ACC112 (cell line): ENCODE results near the gene TRAF3IP1.

Source experiments
- H2AFZ ChIP-seq: fragments of 200-600 bp; sonication (generic); one replicate; pipeline ENCODE4 v1.6.0; 2017; ENCODE audit warnings: antibody characterized with exemption, low read length; ENCODE audit not compliant: unreplicated experiment
- H3K27ac ChIP-seq: fragments of 200-600 bp; sonication (generic); 2 replicates; pipeline ENCODE4 v1.5.1; 2014; ENCODE audit warnings: low read depth, mild to moderate bottlenecking, antibody characterized with exemption, low read length, moderate library complexity
- H3K27me3 ChIP-seq: fragments of 200-600 bp; sonication (generic); 2 replicates; pipeline ENCODE4 v1.6.1; 2014; ENCODE audit warnings: mild to moderate bottlenecking, antibody characterized with exemption, low read length, moderate library complexity, mixed read lengths; ENCODE audit not compliant: insufficient read depth
- H3K36me3 ChIP-seq: fragments of 200-600 bp; sonication (generic); 2 replicates; pipeline ENCODE4 v1.6.1; 2016; ENCODE audit warnings: mild to moderate bottlenecking, antibody characterized with exemption, low read length, moderate library complexity, mixed read lengths; ENCODE audit not compliant: insufficient read depth
- H3K4me1 ChIP-seq: fragments of 200-600 bp; sonication (generic); one replicate; pipeline ENCODE4 v1.6.1; 2016; ENCODE audit warnings: low read length, mixed read lengths; ENCODE audit not compliant: insufficient read depth, unreplicated experiment, control insufficient read depth
- H3K4me3 ChIP-seq: fragments of 200-600 bp; sonication (generic); 2 replicates; pipeline ENCODE4 v1.5.1; 2014; ENCODE audit warnings: mild to moderate bottlenecking, low read depth, low read length
- H3K79me2 ChIP-seq: fragments of 200-600 bp; sonication (generic); one replicate; pipeline ENCODE4 v1.6.0; 2016; ENCODE audit warnings: low read length; ENCODE audit not compliant: control insufficient read depth, unreplicated experiment, insufficient read depth

Gene TRAF3IP1

DNA sequence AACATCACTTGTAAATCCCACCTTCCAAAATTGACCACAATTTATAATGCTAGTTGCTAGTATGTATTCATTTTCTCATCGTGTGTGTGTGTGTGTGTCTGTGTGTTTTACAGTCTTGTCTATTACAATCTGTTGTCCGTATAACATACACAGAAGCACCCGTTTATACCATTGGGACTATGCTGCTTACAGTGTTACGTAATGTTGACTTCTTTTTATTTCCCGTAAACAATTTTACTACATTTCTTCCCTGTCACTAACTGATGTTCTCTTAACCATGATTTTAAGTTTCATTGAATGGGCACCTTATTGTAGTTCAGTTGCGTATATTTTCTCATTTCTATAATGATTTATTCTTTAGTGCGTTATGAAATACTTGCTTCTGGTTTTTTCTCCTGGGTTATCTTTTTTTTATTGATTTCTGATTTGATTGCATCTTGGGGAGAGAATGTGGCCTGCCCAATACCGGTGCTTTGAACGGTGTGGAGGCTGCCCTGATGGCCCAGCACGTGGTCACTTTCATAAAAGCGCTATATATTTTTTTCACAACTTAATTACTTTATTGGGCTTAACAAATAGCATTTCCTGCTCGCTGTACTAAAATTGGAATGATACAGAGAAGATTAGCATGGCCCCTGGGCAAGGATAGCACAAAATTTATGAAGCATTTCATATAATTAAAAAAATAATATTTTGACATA is 91.9 kb downstream of the TRAF3IP1 start:
- Histone ChIP-seq H3K27me3 (no peaks in the 10 kb centered on the region), H3K27ac (no peak overlapping the region), H3K4me3 (no peak overlapping the region), H2AFZ (no peak overlapping the region), H3K4me1 (no peaks in the 10 kb centered on the region), H3K36me3 (no peaks in the 10 kb centered on the region), H3K79me2 (no peaks in the 10 kb centered on the region)

DNA sequence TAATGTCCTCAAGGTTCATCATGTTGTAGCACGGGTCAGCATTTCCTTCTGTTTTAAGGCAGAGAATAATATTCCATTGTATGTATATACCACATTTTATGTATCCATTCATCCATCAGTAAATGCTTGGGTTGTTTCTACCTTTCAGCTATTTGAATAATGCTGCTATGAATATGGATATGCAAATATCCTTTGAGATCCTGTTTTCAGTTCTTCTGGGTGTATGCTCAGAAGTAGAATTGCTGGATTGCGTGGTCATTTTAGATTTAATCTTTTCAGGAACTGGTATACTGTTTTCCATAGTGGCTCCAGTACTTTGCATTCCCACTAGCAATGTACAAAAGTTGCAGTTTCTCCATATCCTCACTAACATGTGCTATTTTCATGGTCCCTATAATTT is 93.0 kb downstream of the TRAF3IP1 start:
- no peaks in the 10 kb centered on the region for H3K36me3 ChIP-seq
- H2AFZ ChIP-seq = no peak overlapping the region
- no peak overlapping the region for H3K4me3 ChIP-seq
- no peaks in the 10 kb centered on the region for H3K27me3 ChIP-seq
- no peak overlapping the region for H3K27ac ChIP-seq
- no peaks in the 10 kb centered on the region for H3K79me2 ChIP-seq
- no peaks in the 10 kb centered on the region for H3K4me1 ChIP-seq

DNA sequence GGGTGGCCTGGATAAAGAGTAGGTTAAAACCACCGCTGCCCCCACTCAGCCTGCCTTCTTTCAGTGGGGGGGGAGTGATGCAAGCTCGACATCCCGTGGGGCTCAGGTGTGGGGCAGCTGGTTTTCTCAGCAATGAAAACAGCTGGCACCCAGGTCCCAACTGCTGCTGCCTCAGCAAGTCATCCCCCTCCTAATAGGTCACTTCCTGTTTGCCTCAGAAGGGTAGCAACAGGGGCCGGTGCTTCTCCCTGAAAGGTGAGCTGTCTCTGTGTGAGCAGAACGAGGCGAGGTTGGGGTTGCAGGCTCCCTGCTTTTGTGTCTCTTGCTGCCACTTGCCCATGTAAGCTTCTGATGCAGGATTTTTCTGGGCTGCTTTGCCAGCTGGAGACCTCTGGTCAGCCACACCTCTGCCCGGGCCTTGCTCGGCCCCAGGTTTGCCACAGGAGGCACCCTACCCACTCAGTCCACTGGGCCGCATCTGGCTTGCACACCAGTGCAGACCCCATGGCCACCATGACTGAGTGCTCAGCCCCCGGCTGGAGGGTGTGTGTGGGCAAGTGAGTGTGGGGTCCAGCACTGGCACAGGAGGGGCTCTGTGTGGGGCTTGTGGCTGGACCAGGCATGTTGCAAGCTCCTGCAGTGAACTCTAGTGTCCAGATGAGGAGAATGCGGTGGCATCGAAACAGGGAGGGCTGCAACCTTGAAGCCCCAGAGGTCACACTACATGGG is 94.9 kb downstream of the TRAF3IP1 start:
- Histone ChIP-seq H3K36me3 (no peaks in the 10 kb centered on the region), H3K4me1 (no peaks in the 10 kb centered on the region), H3K4me3 (no peak overlapping the region), H3K27me3 (no peaks in the 10 kb centered on the region), H3K27ac (no peak overlapping the region), H2AFZ (no peak overlapping the region), H3K79me2 (no peaks in the 10 kb centered on the region)

DNA sequence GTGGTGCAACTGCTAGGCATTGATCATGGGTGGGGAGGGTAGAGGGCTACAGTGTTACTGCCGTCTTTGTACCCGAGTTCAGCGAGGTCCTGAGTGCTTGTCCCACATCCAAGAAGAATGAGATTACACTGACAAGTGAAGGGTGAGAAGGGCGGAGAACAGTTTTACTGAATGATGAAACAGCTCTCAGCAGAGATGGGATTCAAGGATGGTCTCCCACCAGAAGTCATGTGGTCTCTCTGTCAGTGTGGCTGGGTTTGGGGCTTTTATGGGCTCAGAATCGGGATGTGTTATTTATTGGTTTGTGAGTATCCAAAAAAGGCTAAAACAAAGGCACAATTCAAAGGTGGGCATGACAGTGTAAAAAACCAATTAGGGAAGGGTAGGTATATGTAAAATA is 95.6 kb downstream of the TRAF3IP1 start:
- H3K27ac ChIP-seq = no peak overlapping the region
- no peak overlapping the region for H2AFZ ChIP-seq
- no peaks in the 10 kb centered on the region for H3K27me3 ChIP-seq
- H3K4me3 ChIP-seq = no peak overlapping the region
- H3K4me1 ChIP-seq = no peaks in the 10 kb centered on the region
- H3K79me2 ChIP-seq = no peaks in the 10 kb centered on the region
- H3K36me3 ChIP-seq = no peaks in the 10 kb centered on the region

DNA sequence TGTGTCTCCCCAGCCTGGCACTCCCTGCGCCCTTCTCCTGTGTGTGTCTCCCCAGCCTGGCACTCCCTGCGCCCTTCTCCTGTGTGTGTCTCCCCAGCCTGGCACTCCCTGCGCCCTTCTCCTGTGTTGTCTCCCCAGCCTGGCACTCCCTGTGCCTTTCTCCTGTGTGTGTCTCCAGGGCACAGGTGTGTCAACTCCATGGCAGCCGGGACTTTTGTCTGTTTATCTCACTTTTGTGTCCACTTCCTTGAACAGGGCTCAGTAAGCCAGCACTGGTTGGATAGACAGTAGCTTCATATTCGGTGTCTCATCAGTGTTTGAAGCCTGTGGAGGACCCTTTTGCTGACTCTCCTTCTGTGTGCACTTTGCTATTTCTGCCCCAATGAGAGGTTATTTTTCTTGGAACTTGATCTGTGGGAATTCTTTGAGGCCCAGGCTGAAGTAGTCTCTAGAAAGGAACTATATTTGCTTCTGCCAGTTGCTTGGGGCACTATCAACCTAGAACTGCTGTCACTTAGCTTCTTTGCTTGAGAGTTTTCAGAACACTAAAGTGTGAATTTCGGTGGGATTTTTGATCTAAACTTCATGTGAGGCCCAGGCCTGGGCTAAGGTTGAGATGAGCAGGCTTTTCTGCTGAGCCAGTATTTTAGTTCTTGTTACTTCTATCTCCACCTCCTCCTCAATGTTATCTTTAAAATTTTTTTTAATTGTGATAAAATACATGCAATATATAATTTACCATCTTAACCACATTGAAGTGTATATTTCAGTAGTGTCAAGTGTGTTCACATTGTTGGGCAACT is 98.1 kb downstream of the TRAF3IP1 start:
- Histone ChIP-seq H3K4me3 (no peak overlapping the region), H2AFZ (no peak overlapping the region), H3K36me3 (no peaks in the 10 kb centered on the region), H3K79me2 (no peaks in the 10 kb centered on the region), H3K27me3 (no peaks in the 10 kb centered on the region), H3K27ac (no peak overlapping the region), H3K4me1 (peaks cover under 1% of the 10 kb centered on the region)

DNA sequence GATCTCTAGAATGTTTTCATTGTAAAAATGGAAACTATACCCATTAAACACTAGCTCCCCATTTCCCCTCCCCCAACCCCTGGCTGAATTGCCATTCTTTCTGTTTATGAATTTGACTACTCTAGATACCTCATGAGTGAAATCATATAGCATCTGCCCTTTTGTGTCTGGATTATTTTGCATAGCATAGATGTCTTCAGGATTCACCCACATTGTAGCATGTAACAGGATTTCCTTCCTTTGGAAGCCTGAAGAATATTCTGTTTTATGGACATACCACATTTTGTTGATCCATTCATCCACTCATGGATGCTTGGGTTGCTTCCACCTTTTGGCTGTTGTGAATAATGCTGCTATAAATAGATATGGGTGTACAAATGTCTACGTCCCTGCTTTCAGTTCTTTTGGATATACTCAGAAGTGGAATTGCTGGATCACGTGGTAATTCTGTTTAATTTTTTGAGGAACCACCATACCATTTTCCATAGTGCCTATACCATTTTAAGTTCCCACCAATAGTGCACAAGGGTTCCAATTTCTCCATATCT is 98.8 kb downstream of the TRAF3IP1 start:
- no peak overlapping the region for H2AFZ ChIP-seq
- H3K4me3 ChIP-seq = no peak overlapping the region
- H3K36me3 ChIP-seq = no peaks in the 10 kb centered on the region
- no peaks in the 10 kb centered on the region for H3K27me3 ChIP-seq
- H3K27ac ChIP-seq = no peak overlapping the region
- H3K4me1 ChIP-seq = peaks cover 7% of the 10 kb centered on the region
- no peaks in the 10 kb centered on the region for H3K79me2 ChIP-seq

DNA sequence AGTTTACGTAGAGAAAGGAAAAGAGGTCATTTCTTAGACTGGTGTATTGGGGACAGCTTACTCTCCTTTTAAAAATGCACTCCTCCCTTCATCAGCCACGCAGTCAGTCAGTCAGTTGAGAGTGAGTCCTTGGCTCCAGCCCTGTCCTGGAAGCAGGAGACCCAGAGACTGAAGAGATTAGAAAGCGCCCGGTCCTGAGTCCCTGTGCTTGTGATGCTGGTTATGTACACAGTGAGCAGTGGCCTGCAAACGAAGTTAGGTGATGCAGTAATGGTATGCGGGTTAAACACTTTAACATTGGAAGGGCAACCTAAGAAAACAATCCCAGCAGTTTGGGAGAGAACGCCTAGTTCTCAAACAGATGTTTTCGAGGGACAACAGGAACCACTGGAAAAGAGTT is 100.1 kb downstream of the TRAF3IP1 start:
- H3K4me3 ChIP-seq = no peak overlapping the region
- no peaks in the 10 kb centered on the region for H3K36me3 ChIP-seq
- H3K4me1 ChIP-seq = peaks cover 17% of the 10 kb centered on the region
- no peak overlapping the region for H3K27ac ChIP-seq
- no peak overlapping the region for H2AFZ ChIP-seq
- H3K79me2 ChIP-seq = no peaks in the 10 kb centered on the region
- H3K27me3 ChIP-seq = no peaks in the 10 kb centered on the region

DNA sequence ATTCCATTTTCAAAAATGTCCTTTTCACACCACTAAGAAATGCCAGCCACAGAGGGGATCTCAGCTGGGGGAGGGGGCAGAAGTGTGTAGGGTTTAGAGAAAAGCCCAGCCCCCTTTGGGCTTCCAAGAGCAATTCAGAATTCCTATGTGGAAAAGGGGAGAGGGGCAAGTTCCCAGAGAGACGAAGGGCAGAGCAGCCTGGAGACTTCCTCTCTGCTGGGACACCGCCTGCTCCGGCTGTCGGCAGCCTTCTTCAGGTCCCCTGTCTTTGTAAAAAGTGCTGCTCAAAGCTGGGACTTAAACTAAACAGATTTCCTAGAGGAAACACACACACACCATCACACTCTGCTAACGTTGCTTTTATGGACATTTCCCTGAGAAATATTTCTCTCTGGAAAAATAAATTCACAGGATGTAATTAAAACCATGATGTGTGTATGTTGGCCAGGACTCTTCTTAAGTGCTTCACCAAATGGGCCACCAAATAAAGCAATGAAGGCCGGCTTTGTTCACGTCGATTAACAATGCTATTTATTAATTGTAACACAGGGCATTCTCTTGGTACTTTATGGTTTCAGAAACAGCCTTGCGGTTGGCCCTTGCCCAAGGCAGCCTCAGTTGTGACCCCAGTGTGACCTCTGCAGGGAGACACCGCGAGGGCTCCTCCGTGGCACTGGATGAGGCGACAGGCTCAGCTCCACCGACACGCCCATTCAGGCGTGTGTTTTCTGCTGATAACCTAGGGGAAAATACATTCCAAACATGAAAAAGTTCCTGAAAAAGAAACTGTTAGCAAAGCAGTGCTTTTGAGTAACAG is 100.8 kb downstream of the TRAF3IP1 start:
- no peaks in the 10 kb centered on the region for H3K79me2 ChIP-seq
- no peak overlapping the region for H2AFZ ChIP-seq
- no peak overlapping the region for H3K27ac ChIP-seq
- no peaks in the 10 kb centered on the region for H3K27me3 ChIP-seq
- H3K4me3 ChIP-seq = no peak overlapping the region
- no peaks in the 10 kb centered on the region for H3K36me3 ChIP-seq
- peaks cover 23% of the 10 kb centered on the region for H3K4me1 ChIP-seq

DNA sequence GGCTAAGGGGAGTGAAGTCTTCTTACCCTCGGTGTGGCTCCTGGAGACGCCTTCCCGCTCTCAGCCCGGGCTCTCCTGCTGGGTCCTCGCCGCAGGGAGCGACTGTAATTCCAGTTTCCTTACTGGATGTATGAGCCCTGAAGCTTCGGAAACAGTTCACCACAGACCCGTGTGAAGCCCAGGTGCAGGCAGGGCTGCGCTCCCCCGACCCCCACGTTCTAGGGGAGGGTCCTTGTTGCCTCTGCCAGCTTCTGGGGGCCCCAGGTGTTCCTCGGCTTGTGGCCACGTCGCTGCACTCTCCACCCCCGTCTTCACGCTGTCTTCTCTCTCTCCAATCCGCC is 101.3 kb downstream of the TRAF3IP1 start:
- H3K4me3 ChIP-seq = no peak overlapping the region
- H3K36me3 ChIP-seq = no peaks in the 10 kb centered on the region
- H2AFZ ChIP-seq = no peak overlapping the region
- no peaks in the 10 kb centered on the region for H3K79me2 ChIP-seq
- H3K4me1 ChIP-seq = peaks cover 23% of the 10 kb centered on the region
- no peaks in the 10 kb centered on the region for H3K27me3 ChIP-seq
- H3K27ac ChIP-seq = no peak overlapping the region

DNA sequence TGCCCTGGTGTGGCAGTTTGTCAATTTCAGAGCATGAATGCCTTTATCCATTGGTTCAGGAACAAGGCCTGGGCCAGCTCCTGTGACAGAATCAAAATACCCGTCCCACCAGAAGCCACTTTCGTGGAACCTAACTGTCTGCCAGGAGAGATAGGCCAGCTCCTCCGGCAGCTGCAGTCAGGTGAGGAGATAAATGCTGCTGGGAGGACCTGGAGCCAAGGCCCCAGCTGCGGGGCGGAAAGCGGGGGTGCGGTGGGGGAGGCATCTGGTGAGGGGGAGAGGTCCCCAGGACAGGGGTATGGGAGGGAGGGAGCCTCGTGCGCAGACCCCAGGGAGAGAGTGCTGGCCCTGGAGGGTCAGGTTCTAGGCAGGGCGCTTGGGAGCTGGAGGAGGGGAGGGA is 102.0 kb downstream of the TRAF3IP1 start:
- Histone ChIP-seq H2AFZ (no peak overlapping the region), H3K36me3 (no peaks in the 10 kb centered on the region), H3K79me2 (peaks cover 3% of the 10 kb centered on the region), H3K27ac (no peak overlapping the region), H3K4me1 (peaks cover 23% of the 10 kb centered on the region), H3K27me3 (no peaks in the 10 kb centered on the region), H3K4me3 (no peak overlapping the region)
